Measurements from ENCODE around the gene TYRO3.

The TYRO3 gene

GRCh38 chr15:41599061-41599460 is 40.0 kb downstream of the TYRO3 start:
- Histone ChIP-seq H3K4me3 (replicated peaks; ENCODE audit: insufficient read depth, low read length) (no peak overlapping the region), H3K27me3 (ENCODE audit: insufficient read depth, poor library complexity, severe bottlenecking) (no peaks in the 10 kb centered on the region), H3K27ac (replicated peaks) (no peak overlapping the region)
- TF ChIP-seq CTCF (IDR thresholded peaks at IDR 0.05; ENCODE audit: insufficient read depth, low read length) (no peak), REST (IDR thresholded peaks at IDR 0.05; ENCODE audit: insufficient replicate concordance, low read depth) (no peak), GABPA (IDR thresholded peaks at IDR 0.05; ENCODE audit: low read depth) (no peak), SPI1 (IDR thresholded peaks at IDR 0.05; ENCODE audit: borderline replicate concordance, low read depth) (no peak), POLR2AphosphoS5 (IDR thresholded peaks at IDR 0.05; ENCODE audit: low read depth) (no peak)
- no peak for DNase-seq (ENCODE audit: low read depth in 1 of 2, low spot score in 1 of 2)

GRCh38 chr15:41603411-41603935 is 44.5 kb downstream of the TYRO3 start:
- no peak for DNase-seq (ENCODE audit: low read depth in 1 of 2, low spot score in 1 of 2)
- H3K27ac ChIP-seq (replicated peaks) = no peak overlapping the region
- H3K27me3 ChIP-seq (ENCODE audit: insufficient read depth, poor library complexity, severe bottlenecking) = no peaks in the 10 kb centered on the region
- no peak for TF ChIP-seq CTCF (IDR thresholded peaks at IDR 0.05; ENCODE audit: insufficient read depth, low read length)
- TF ChIP-seq POLR2AphosphoS5 (IDR thresholded peaks at IDR 0.05; ENCODE audit: low read depth) = no peak
- TF ChIP-seq REST (IDR thresholded peaks at IDR 0.05; ENCODE audit: insufficient replicate concordance, low read depth) = no peak
- TF ChIP-seq SPI1 (IDR thresholded peaks at IDR 0.05; ENCODE audit: borderline replicate concordance, low read depth) = no peak
- no peak for TF ChIP-seq GABPA (IDR thresholded peaks at IDR 0.05; ENCODE audit: low read depth)
- H3K4me3 ChIP-seq (replicated peaks; ENCODE audit: insufficient read depth, low read length) = no peak overlapping the region

DNA sequence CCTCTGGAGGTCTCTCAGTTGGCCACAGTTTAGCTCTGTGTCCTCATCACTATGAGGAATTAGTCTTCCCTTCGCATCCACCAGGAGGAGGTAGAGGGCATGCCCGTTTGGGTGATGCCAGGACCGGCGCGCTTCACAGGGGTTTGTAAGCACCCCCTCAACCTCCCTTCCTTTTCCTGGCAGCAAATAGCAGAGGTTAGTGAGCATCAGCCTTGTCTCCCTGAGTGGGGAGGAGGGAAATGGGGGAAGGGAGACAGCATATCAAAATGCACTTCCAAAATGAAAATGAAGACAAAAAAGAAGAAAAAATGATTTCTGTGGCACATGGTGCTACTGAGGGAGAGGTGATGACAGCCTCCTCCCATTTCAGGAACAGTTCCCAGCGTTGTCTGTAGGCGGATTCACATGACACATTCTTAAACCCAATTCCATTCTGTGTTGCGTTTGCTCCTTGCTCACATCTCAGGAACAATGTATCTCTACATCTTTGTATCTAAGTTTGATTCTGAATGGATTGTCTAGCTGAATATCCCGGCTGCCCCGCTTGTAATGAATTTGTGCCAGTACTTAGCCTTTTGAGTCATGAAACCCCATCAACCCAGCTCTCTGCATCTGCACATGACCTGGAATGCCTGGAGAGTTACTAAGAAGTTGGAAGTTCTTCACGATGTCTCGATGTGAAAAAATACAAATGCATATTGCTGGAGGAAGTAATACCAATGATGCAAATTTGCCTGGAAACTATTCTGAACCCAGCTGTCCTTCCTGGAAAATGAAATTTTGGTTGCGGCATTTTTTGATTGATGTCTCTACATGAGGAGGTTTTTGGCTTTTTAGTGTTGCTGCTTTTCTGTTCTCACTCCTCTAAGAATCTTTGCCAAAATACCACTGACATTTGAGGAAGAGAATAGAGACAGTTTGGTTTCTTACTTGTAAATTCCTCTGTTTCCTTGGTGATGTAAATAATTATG is 45.2 kb downstream of the TYRO3 start:
- peak; percentile 45 to 65 for DNase-seq (ENCODE audit: low read depth in 1 of 2, low spot score in 1 of 2)
- H3K4me3 ChIP-seq (replicated peaks; ENCODE audit: insufficient read depth, low read length) = peak overlapping the region; percentile 18
- H3K27ac ChIP-seq (replicated peaks) = no peak overlapping the region
- peak; percentile 69 for TF ChIP-seq CTCF (IDR thresholded peaks at IDR 0.05; ENCODE audit: insufficient read depth, low read length)
- TF ChIP-seq GABPA (IDR thresholded peaks at IDR 0.05; ENCODE audit: low read depth) = no peak
- no peaks in the 10 kb centered on the region for H3K27me3 ChIP-seq (ENCODE audit: insufficient read depth, poor library complexity, severe bottlenecking)

All from HL-60 (cell line).